GM12891 (cell line): Measurements from ENCODE around the gene MAP2K2.

ENCODE experiments used
- PAX5 ChIP-seq: IDR thresholded peaks from 2 replicates; pipeline ENCODE4 v1.6.1; 2011; ENCODE audit warnings: low read length, moderate library complexity, mild to moderate bottlenecking; ENCODE audit not compliant: insufficient read depth, severe bottlenecking
- POLR2A ChIP-seq: IDR thresholded peaks from 2 replicates; pipeline ENCODE4 v1.6.1; 2011; ENCODE audit warnings: low read depth, low read length, control low read depth
- POLR2AphosphoS5 ChIP-seq: IDR thresholded peaks from 2 replicates; pipeline ENCODE4 v1.6.1; 2011; ENCODE audit warnings: low read depth, low read length, control low read depth
- POU2F2 ChIP-seq: IDR thresholded peaks from 2 replicates; pipeline ENCODE4 v1.6.1; 2011; ENCODE audit warnings: low read depth, mild to moderate bottlenecking, control low read depth, low read length, moderate library complexity
- SPI1 ChIP-seq: IDR thresholded peaks from 2 replicates; pipeline ENCODE4 v1.6.1; 2011; ENCODE audit warnings: low read depth, low read length, control low read depth
- TAF1 ChIP-seq: IDR thresholded peaks from 2 replicates; pipeline ENCODE4 v1.6.1; 2011; ENCODE audit warnings: low read depth, low read length, control low read depth

DNA sequence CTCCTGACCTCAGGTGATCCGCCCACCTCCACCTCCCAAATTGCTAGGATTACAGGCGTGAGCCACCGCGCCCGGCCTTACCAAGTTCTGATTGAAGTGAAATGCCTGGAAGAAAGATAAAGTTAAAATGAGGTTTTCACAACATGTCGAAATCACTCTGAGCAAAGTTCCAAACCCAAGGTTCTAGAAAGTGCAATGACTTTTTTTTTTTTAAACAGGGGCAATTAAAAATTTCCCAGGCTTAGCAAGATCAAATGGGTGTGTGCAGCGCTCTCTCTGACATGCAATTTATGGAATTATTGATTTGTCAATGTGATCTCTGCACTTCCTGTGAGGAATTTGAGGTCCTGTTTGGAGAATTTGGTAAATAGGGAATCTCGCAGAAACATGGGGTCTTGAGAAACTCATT is 12.8 kb upstream of the MAP2K2 start:
- TF ChIP-seq POLR2AphosphoS5 (no peak), POLR2A (no peak), SPI1 (no peak), TAF1 (no peak), POU2F2 (no peak), PAX5 (no peak)
